C4-2B (cell line): ENCODE results near the gene USP31.

Experiments
- ZFX ChIP-seq: fragments of 450-650 bp; IDR thresholded peaks from 2 replicates; pipeline ENCODE4 v1.6.1; 2017
- TF ChIP-seq, protein P1 (sequence below): fragments of 450-650 bp; conservative IDR thresholded peaks from 2 replicates; pipeline ENCODE4 v1.5.1; 2017; ENCODE audit warnings: mild to moderate bottlenecking

DNA sequence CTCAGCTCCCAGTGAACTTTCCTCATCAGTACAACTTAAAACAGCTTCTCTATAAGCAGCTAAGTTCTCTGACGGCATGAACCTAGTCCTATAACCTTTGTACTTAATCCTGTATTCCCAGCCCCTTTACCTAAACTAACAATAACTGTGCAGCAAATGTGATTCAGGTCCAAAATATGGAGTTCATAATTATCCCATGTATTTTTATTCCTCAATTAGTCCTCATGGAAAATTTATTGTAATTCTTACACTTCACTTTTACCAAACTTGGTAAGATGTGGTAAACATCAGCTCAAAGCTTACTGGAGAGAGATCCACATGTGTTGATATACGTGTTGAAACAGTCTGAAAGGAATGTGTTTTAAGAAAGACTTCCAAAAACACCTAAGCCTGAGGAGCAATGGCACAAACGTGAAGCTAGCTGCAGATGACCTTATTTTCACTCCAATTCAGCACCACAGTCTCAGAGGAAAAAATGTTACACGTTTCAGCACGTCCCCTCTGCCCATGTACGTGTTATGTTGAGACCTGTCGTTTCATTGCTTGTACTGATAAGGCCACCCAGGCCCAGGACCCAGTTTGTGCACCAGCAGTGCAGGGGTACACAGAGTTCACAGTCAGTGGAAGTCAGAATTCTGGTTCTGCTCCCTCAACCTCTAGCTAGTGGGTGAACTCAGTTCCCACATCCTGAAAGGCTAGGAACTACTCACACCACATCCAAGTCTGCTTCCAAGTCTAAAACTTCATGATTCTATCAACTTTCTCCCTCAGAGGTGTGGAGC, 7.1 kb downstream of the USP31 start:
- TF ChIP-seq, protein P1, sequence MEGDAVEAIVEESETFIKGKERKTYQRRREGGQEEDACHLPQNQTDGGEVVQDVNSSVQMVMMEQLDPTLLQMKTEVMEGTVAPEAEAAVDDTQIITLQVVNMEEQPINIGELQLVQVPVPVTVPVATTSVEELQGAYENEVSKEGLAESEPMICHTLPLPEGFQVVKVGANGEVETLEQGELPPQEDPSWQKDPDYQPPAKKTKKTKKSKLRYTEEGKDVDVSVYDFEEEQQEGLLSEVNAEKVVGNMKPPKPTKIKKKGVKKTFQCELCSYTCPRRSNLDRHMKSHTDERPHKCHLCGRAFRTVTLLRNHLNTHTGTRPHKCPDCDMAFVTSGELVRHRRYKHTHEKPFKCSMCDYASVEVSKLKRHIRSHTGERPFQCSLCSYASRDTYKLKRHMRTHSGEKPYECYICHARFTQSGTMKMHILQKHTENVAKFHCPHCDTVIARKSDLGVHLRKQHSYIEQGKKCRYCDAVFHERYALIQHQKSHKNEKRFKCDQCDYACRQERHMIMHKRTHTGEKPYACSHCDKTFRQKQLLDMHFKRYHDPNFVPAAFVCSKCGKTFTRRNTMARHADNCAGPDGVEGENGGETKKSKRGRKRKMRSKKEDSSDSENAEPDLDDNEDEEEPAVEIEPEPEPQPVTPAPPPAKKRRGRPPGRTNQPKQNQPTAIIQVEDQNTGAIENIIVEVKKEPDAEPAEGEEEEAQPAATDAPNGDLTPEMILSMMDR = no peak
- no peak for TF ChIP-seq ZFX
